ENCODE results near the gene KIF7. TPM values are rescaled to one million over a fixed set of nuclear protein-coding genes. Genes with fewer than 3 reads are reported as not detected.

KIF7 gene
- total RNA-seq, 1 experiment from 2014 or later, result 20.4 TPM

DNA sequence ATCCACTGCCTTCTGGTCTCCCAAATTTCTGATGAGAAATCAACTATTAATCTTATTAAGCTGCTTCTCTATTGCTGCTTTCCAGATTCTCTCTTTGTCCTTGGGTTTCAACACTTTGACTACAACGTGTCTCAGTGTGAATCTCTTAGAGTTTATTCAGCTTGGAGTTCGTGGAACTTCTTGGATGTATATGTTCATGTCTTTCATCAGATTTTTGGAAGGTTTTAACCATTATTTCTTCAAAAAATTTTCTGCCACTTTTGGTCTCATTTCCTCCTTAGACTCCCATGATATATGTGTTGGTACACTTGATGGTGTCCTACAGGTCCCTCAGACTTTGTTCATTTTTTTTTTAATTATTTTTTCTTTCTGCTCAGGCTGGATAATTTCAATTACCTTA lies 44.0 kb downstream of the KIF7 start (continued):
- TF ChIP-seq, protein P1, sequence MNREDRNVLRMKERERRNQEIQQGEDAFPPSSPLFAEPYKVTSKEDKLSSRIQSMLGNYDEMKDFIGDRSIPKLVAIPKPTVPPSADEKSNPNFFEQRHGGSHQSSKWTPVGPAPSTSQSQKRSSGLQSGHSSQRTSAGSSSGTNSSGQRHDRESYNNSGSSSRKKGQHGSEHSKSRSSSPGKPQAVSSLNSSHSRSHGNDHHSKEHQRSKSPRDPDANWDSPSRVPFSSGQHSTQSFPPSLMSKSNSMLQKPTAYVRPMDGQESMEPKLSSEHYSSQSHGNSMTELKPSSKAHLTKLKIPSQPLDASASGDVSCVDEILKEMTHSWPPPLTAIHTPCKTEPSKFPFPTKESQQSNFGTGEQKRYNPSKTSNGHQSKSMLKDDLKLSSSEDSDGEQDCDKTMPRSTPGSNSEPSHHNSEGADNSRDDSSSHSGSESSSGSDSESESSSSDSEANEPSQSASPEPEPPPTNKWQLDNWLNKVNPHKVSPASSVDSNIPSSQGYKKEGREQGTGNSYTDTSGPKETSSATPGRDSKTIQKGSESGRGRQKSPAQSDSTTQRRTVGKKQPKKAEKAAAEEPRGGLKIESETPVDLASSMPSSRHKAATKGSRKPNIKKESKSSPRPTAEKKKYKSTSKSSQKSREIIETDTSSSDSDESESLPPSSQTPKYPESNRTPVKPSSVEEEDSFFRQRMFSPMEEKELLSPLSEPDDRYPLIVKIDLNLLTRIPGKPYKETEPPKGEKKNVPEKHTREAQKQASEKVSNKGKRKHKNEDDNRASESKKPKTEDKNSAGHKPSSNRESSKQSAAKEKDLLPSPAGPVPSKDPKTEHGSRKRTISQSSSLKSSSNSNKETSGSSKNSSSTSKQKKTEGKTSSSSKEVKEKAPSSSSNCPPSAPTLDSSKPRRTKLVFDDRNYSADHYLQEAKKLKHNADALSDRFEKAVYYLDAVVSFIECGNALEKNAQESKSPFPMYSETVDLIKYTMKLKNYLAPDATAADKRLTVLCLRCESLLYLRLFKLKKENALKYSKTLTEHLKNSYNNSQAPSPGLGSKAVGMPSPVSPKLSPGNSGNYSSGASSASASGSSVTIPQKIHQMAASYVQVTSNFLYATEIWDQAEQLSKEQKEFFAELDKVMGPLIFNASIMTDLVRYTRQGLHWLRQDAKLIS (CRISPR knock-in tag; IDR thresholded peaks at IDR 0.05; ENCODE audit: borderline replicate concordance), result no peak
- TF ChIP-seq OVOL2 (CRISPR knock-in tag; IDR thresholded peaks at IDR 0.05; ENCODE audit: borderline replicate concordance), result no peak

DNA sequence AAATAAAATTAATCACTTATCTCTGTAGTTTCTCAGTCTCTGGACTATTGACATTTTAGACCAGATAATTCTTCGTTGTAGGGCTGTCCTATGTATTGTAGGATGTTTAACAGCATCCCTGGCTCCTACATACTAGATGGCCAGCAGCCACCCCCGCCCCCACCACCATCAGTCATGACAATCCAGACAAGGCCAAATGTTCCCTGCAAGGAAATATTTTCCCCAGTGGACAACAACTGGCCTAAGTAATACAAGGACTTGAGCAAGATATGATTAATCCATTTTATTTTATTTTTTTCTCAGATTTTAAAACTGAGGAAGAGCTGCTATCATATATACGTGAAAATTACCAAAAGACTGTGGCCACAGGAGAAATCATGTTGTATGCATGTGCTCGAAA lies 56.2 kb downstream of the KIF7 start:
- TF ChIP-seq FOXP1 (CRISPR knock-in tag; IDR thresholded peaks at IDR 0.05; ENCODE audit: borderline replicate concordance), result no peak
- TF ChIP-seq, protein P2, sequence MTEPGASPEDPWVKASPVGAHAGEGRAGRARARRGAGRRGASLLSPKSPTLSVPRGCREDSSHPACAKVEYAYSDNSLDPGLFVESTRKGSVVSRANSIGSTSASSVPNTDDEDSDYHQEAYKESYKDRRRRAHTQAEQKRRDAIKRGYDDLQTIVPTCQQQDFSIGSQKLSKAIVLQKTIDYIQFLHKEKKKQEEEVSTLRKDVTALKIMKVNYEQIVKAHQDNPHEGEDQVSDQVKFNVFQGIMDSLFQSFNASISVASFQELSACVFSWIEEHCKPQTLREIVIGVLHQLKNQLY (CRISPR knock-in tag; IDR thresholded peaks at IDR 0.05), result no peak
- no peak for TF ChIP-seq EMX1 (CRISPR knock-in tag; IDR thresholded peaks at IDR 0.05)
- TF ChIP-seq MXD4 (CRISPR knock-in tag; IDR thresholded peaks at IDR 0.05; ENCODE audit: borderline replicate concordance), result no peak
- TF ChIP-seq SMAD3 (CRISPR knock-in tag; IDR thresholded peaks at IDR 0.05; ENCODE audit: borderline replicate concordance), result no peak
- no peak for TF ChIP-seq CBFB (CRISPR knock-in tag; IDR thresholded peaks at IDR 0.05; ENCODE audit: low read depth)
- H3K9me3 Mint-ChIP-seq, result no peaks in the 10 kb centered on the region
- no peak overlapping the region for H3K27ac Mint-ChIP-seq
- ATAC-seq (no peak), DNase-seq (ENCODE audit: low spot score) (no peak)
- ChIA-PET CTCF (no interaction called here), POLR2A (no interaction called here)
- no peaks in the 10 kb centered on the region for H3K27me3 Mint-ChIP-seq (ENCODE audit: low read depth)
- H3K36me3 Mint-ChIP-seq, result peaks cover 78% of the 10 kb centered on the region
- peaks cover 6% of the 10 kb centered on the region; the same call in 1 of the 2 replicates for H3K4me1 Mint-ChIP-seq
- H3K4me3 Mint-ChIP-seq, result no peak overlapping the region

DNA sequence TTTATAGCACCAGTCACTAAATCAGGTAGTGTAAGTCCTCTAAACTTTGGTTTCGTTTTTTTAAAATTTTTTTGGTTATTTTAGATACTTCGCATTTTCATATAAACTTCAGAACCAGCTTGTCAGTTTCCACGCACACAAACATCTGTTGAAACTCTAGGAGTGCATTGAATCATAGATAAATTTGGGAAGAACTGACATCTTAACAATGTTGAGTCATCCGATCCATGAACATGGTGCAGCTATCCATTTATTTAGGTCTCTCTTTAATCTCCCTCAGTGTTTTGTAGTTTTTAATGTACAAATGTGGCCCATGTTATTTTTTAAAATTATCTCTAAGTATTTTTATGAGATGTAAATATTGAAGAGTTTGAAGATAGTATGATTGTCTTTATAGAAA lies 62.2 kb downstream of the KIF7 start:
- ATAC-seq (no peak), DNase-seq (ENCODE audit: low spot score) (no peak)
- CTCF ChIA-PET, result no interaction called here
- no peaks in the 10 kb centered on the region for H3K9me3 Mint-ChIP-seq
- POLR2A ChIA-PET, result no interaction called here
- no peak overlapping the region for H3K27ac Mint-ChIP-seq
- peaks cover 70% of the 10 kb centered on the region for H3K36me3 Mint-ChIP-seq
- no peak for TF ChIP-seq ZNF416 (CRISPR knock-in tag; IDR thresholded peaks at IDR 0.05)
- TF ChIP-seq, protein P3, sequence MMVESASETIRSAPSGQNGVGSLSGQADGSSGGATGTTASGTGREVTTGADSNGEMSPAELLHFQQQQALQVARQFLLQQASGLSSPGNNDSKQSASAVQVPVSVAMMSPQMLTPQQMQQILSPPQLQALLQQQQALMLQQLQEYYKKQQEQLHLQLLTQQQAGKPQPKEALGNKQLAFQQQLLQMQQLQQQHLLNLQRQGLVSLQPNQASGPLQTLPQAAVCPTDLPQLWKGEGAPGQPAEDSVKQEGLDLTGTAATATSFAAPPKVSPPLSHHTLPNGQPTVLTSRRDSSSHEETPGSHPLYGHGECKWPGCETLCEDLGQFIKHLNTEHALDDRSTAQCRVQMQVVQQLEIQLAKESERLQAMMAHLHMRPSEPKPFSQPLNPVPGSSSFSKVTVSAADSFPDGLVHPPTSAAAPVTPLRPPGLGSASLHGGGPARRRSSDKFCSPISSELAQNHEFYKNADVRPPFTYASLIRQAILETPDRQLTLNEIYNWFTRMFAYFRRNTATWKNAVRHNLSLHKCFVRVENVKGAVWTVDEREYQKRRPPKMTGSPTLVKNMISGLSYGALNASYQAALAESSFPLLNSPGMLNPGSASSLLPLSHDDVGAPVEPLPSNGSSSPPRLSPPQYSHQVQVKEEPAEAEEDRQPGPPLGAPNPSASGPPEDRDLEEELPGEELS (CRISPR knock-in tag; IDR thresholded peaks at IDR 0.05), result no peak
- no peak for TF ChIP-seq NR2C2 (CRISPR knock-in tag; IDR thresholded peaks at IDR 0.05)
- TF ChIP-seq GTF2I (CRISPR knock-in tag; conservative IDR thresholded peaks at IDR 0.05), result no peak
- TF ChIP-seq FOXK1 (CRISPR knock-in tag; IDR thresholded peaks at IDR 0.05), result no peak
- TF ChIP-seq, protein P4, sequence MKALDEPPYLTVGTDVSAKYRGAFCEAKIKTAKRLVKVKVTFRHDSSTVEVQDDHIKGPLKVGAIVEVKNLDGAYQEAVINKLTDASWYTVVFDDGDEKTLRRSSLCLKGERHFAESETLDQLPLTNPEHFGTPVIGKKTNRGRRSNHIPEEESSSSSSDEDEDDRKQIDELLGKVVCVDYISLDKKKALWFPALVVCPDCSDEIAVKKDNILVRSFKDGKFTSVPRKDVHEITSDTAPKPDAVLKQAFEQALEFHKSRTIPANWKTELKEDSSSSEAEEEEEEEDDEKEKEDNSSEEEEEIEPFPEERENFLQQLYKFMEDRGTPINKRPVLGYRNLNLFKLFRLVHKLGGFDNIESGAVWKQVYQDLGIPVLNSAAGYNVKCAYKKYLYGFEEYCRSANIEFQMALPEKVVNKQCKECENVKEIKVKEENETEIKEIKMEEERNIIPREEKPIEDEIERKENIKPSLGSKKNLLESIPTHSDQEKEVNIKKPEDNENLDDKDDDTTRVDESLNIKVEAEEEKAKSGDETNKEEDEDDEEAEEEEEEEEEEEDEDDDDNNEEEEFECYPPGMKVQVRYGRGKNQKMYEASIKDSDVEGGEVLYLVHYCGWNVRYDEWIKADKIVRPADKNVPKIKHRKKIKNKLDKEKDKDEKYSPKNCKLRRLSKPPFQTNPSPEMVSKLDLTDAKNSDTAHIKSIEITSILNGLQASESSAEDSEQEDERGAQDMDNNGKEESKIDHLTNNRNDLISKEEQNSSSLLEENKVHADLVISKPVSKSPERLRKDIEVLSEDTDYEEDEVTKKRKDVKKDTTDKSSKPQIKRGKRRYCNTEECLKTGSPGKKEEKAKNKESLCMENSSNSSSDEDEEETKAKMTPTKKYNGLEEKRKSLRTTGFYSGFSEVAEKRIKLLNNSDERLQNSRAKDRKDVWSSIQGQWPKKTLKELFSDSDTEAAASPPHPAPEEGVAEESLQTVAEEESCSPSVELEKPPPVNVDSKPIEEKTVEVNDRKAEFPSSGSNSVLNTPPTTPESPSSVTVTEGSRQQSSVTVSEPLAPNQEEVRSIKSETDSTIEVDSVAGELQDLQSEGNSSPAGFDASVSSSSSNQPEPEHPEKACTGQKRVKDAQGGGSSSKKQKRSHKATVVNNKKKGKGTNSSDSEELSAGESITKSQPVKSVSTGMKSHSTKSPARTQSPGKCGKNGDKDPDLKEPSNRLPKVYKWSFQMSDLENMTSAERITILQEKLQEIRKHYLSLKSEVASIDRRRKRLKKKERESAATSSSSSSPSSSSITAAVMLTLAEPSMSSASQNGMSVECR (CRISPR knock-in tag; IDR thresholded peaks at IDR 0.05; ENCODE audit: borderline replicate concordance), result no peak
- H3K4me3 Mint-ChIP-seq, result no peak overlapping the region
- H3K4me1 Mint-ChIP-seq, result peaks cover 6% of the 10 kb centered on the region; the same call in 1 of the 2 replicates
- H3K27me3 Mint-ChIP-seq (ENCODE audit: low read depth), result no peaks in the 10 kb centered on the region

All from WTC11 (cell line).